NCI-H1417 treated with DMSO at 0.1 percent for 48 hours (cell line): ENCODE measurements around the gene TMEM233.
"Not testable (repeated sequence)": the region's sequence is repeated elsewhere in the genome, so short reads cannot be mapped to it uniquely, and the experiment has no call there.

Experiments
- DNase-seq: peaks from one replicate; lab custom pipeline; 2025; lab: John Stamatoyannopoulos, UW

Gene TMEM233

GRCh38 chr12:119609358-119609757 lies 15.8 kb downstream of the TMEM233 start:
- DNase-seq: no peak

GRCh38 chr12:119613319-119613936 lies 19.9 kb downstream of the TMEM233 start:
- no peak for DNase-seq

- DNase-seq: no peak
Measured at GRCh38 chr12:119614705-119615104, 21.1 kb downstream of the TMEM233 start.

DNA sequence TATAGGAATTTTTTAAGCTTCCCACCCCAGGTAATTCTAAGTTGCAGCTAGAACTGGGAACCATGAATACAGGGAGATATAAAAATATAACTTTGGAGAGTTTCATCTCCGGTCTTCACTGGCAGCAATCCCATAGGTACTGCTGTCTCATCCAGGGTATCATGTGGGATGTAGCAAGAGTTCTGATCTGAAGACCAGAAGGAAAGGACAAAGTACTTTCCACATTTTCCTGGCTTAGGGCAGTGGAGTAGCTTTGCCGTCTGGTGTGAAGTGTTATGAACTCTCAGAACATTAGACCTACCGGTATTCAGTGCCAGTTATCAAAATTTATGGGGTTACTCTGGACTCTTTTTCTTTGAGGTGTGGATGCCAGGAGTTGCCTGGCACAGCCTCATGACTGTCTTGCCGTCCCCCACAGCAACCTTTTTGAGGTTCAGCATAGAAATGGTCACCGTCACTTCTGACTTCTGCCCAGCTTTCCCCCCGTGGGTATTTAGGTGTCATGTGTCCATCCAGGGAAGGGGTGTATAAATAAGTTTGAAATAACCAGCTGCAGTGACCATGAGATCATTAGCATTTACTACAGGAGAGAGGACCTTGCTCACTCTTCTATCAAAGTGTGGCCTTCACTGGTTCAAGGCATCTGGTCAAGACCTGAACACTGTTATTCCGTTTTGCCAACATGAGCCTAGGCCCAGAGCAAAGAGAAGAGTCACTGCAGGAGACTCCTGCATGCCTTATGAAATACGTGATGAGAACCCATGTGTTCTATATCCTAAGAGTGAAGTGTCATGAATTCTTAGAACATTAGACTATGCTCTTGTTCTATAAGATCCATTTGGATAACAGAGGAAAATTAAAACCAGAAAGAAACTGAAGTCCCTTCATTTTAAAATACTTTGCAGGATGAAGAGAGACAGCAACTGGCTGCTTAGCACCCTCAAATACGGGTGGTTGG lies 22.2 kb downstream of the TMEM233 start:
- DNase-seq: no peak

GRCh38 chr12:119618328-119618896 lies 24.8 kb downstream of the TMEM233 start:
- not testable (repeated sequence) for DNase-seq

DNA sequence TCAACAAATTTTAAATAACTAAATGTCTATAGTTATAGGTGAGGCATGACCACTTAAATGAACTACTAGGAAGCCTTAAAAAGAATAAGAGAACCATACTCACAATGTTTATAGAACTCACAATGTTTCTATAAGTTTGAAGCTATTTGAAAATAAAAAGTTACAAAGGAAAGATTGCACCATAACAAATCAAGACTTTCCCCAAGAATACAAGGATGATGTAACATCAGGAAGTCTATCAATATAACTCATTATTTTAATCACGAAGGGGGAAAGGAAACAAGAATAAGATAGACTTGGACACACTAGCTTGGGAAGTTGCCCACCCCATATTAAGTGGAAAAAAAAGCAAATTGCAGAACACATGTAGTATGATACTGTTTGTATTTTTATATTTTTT lies 26.9 kb downstream of the TMEM233 start:
- no peak for DNase-seq

DNA sequence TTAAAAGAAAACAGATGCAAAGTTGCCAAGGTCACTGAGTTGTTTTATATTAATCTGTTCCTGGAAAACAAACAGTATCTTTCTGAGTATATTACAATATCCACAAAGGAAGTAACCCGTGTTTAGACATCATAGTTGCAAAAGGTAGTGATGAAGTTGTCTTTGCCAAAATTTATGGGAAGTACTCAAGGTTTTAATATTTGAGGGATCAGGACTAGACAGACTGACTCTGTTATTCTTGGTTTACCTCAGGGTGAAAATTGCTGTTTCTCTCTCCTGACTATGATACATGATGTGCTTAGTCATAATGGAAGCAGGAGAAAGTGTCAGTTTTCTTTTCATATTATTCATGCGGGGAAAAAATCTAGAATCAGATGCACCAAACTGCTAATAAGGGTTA lies 28.3 kb downstream of the TMEM233 start:
- no peak for DNase-seq

DNA sequence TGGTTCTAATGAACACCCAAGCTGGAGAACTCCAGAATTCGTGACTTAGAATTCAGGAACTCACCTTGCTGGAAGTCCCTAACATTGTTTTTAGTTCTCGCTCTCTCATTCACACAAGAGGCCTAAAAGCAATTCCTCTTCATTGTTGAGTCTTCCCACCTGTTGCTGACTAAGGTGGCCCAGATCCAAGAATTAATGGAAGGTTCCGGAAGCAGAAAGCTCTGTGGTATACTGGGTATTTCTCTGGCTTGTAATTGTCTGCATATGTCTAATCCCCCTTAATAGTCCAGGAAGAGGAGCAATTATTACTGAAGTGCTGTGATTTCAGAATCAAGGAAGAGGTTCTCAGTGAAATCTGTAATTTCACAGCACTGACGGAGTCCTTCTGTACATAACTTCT lies 31.4 kb downstream of the TMEM233 start:
- DNase-seq: peak; percentile 7

- no peak for DNase-seq
Measured at GRCh38 chr12:119627019-119627643, 33.6 kb downstream of the TMEM233 start.

GRCh38 chr12:119627686-119628085 lies 34.1 kb downstream of the TMEM233 start:
- DNase-seq: no peak

- DNase-seq: no peak
Measured at GRCh38 chr12:119630223-119630780, 36.7 kb downstream of the TMEM233 start.

GRCh38 chr12:119630962-119631550 lies 37.5 kb downstream of the TMEM233 start:
- no peak for DNase-seq

GRCh38 chr12:119631930-119632678 lies 38.5 kb downstream of the TMEM233 start:
- DNase-seq: no peak

GRCh38 chr12:119634743-119635142 lies 41.2 kb downstream of the TMEM233 start:
- no peak for DNase-seq

GRCh38 chr12:119642986-119643385 lies 49.4 kb downstream of the TMEM233 start:
- DNase-seq: no peak

GRCh38 chr12:119644930-119645329 lies 51.4 kb downstream of the TMEM233 start:
- DNase-seq: no peak

- no peak for DNase-seq
Measured at GRCh38 chr12:119645535-119646059, 52.0 kb downstream of the TMEM233 start.

- DNase-seq: no peak
Measured at GRCh38 chr12:119649202-119649808, 55.7 kb downstream of the TMEM233 start.

DNA sequence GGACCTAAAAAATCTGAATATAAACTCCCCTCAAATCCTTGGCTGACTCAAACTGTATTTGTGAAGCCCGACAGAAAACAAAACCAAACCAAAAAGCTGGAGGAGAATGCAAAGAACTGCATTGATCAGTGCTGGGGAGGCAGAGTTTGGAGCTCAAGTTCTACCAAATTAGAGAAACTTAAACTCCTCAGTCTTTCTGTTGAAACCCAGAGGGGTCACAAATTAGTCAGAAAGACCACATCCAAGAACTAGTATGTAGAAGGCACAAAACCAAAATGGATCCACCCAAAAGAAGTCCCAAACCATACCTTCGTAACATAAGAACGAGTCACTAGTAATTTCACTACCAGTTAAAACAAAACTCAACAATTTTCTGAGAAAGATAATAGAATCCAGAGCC lies 59.1 kb downstream of the TMEM233 start:
- DNase-seq: no peak

DNA sequence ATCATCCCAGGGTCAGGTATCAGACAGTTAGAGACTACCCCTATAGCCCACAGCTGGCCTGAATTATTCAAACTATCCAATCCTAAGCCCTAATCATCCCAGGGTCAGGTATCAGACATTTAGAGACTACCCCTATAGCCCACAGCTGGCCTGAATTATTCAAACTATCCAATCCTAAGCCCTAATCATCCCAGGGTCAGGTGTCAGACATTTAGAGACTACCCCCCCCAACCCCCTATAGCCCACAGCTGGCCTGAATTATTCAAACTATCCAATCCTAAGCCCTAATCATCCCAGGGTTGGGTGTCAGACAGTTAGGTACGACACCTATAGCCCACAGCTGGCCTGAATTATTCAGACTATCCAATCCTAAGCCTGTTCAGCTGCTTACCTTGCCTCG lies 63.4 kb downstream of the TMEM233 start:
- DNase-seq: not testable (repeated sequence)
